HUDEP-2 (cell line): ENCODE measurements around the gene GPC6.

ENCODE experiments used
- DNase-seq, 76 experiments: peaks; one replicate each; lab custom pipeline; 2025; ENCODE audit not compliant: unreplicated experiment in 76 of 76; lab: John Stamatoyannopoulos, UW

GPC6 gene

DNA sequence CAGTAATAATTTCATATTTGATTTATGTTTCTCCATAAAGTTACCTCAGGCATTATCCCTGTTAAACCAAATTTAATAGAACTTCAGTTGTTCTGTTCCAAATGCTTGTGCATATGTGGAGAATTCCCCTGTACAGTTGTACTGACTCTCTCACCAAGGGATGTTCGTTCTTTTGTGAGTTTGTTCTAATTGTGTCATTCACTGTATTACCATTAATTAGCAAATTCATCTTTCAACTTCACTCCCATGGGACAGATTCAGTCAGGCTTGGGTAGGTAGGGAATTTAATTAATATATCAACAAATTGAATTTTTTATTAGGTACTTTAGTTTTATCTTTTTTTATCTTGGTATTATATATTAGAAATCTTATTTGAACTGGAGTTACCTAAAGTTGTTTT is 987.5 kb downstream of the GPC6 start:
- no peak for DNase-seq

DNA sequence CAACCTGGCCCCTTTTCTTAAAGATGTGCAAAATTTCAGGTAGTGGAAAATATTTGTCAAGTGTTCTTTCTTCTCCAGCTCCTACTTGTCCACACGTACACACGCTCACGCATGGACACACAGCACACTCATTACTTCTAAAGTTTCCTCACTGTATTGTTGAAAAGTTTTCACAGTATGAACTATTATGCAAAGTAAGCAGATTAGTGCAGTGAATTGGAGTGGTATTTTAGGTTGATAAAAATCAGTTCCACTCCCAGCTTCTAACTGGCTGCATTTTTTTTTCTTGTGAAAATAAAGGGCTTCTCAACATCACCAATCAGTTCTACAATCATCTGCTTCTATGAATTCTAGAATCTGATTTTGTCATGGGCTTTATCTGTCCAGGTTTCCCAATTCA is 988.4 kb downstream of the GPC6 start:
- DNase-seq = no peak

- no peak for DNase-seq
These were observed 989.9 kb downstream of the GPC6 start for GRCh38 chr13:94216476-94216875.

DNA sequence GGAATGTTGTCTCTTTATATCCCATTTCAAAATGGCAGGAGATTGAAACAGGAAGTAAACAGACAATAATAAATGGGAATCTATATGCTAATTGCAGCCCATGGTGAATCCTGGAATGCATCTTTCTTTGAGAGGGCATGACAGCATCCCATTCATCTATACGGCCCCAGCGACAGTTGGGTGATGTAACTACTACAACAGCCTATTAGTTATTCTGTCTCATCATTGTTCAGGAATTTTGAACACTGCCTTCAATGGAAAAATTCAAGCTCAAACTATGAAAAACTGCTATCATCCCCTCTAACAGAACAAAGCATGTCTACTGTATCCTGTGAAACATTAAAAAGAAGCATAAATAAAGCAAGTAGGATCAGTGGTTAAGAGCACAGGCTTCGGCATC is 990.8 kb downstream of the GPC6 start:
- DNase-seq = no peak

- DNase-seq = no peak
These were observed 991.9 kb downstream of the GPC6 start for GRCh38 chr13:94218537-94218936.

GRCh38 chr13:94218951-94219350 is 992.3 kb downstream of the GPC6 start:
- DNase-seq = no peak

- DNase-seq = peak in 1 of 76 experiments; percentile 3
These were observed 998.1 kb downstream of the GPC6 start for GRCh38 chr13:94224670-94225069.

DNA sequence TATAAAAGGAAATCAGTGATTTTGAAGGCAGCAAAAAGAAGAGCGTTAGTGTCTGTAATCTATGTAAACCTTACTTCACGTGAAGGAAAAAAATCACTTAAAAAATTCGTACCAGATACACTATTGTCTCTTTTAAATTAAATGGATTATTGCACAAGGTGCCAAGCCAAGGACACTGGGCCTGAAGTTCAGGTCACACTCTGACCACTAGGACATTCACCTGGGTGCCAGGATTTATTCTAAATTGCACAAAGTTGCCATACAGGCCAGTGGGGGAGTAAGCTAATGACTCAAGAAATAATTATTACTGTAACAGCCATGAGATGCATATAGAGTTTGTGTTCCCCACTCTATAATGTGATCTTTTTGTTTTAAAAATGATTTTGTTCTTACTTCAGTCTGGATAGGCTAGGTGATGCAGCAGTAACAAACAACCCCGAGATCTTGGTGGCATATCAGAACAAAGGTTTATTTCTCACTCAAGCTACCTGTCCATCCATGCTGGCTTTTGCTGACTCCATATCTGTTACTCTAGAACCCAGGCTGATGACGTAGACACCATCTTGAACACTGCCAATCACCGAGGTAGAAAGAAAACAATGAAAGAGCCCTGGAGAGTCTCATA is 1000.8 kb downstream of the GPC6 start:
- no peak for DNase-seq

GRCh38 chr13:94228763-94229162 is 1002.2 kb downstream of the GPC6 start:
- no peak for DNase-seq

DNA sequence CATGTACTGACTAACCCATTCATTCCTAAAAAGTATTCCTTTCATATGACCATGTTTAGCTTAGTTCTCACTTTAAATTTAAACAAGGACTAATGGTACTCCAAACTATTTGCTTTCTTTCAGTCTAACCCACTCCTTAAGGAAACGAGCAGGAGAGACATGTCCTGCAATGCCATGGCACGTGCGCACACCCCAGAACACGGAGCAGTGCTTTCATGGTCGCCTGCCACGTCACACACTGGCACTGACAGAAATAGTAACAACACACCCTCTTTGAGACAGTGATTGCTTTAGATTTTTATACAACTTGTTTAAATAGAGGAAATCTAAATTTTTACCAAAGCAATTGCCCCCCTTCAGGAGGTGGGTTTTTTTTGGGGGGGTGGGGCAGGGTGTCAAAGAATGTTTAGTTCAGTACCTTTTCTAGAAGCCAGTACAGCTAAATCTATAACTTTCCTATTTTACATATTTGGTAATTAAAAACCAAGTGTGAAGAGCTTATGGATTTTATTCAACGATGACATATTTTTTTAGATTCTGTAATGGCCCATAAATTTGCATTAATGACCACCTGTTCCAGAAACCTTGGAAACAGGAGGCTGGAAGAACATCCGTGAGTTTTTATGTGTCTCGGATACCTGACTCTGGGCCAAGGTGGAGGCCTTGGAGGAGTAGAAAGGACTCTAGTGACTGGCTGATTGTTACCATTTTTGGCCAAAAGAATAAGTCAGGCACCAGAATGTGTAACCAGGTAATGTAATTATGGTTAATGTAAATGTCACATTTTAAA is 1005.7 kb downstream of the GPC6 start:
- DNase-seq = no peak

DNA sequence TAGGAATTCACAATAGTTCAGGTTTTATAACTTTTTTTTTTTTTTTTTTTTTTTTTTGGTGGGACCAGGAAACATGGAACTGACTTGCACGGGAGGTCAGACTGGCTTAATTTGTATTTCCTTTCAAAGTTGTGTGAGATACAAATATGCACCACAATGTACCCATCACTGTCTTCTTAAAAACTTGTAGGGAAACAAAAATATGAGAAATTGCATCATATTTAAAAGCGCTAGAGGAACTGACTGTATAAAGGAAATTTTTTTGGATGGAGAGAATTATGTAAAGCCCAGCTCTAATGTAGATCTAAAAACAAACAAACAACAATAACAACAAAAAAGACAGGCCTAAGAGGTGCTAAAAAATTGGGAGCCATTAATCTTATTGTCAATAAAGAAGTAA is 1006.3 kb downstream of the GPC6 start:
- DNase-seq = no peak

GRCh38 chr13:94233401-94233800 is 1006.8 kb downstream of the GPC6 start:
- peak in 1 of 76 experiments; percentile 0 for DNase-seq

GRCh38 chr13:94233837-94234236 is 1007.2 kb downstream of the GPC6 start:
- DNase-seq = no peak

DNA sequence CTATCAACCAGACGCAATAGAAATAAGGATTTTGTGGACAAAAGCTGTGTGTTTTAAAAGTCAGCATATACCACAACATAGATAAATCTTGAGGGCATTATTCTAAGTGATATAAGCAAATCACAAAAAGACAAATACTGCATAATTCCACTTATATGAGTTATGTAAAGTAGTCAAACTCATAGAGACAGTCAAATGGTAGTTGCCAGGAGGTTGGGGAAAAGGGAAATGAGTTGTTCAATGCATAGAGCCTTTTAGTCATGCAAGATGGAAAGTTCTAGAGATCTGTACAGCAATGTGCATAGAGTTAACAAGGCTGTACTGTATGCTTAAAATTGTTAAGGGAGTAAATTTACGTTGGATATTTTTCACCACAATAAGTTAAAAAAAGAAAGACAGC is 1008.1 kb downstream of the GPC6 start:
- DNase-seq = no peak

DNA sequence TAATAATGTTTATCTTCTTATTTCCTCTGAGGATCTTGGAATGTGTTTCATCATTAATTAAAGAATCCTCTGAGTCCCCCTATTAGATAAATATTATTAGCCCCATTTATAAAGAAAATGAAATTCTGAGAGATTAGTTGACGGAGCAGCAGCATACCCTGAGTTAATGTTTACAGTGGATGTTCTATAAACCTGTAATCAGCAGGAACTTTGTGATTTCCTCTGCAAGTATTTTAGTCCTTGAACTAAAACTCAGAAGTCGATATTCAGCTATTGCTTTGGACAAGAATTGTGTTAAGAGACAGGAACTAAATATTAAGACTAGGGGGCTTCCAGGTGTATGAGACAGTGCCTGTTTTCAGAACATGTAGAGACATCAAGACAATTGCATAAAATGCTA is 1009.5 kb downstream of the GPC6 start:
- no peak for DNase-seq

DNA sequence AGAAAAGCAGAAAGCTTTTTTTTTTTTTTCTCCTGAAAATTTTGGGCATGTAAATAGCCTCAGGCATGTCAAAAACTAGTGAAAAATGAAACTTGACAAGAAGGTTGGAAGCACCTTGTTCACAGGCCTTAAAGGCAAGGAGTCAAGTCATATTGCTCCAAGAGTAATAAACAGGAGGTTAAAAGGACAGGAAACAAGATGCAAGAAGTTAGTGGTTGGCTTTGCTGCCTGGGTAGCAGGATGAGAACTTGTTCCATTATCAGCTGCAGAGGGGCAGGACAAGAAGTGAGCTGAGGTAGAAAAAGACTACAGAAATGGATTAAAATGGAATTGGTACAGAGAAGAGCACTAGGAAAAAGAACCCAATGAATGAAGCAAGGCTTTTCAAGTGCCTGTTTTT is 1010.3 kb downstream of the GPC6 start:
- no peak for DNase-seq

DNA sequence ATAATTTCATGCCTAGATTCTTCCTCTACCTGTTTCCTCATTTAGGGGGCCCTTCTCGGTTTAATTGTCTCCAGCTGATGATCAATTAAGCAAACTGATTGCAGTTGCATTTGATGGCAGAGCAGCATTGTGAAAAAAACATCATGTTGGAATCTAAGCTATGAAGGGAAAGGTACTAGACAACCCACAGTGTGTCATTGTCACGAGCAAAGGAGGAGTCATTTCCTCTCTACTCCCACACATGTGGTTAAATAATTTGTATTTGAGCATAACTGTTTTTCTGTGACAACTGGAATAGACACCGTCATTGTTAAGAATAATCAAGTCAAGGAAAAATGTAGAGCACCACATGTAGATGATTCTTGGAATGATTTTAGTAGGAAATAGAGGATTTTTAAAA is 1012.5 kb downstream of the GPC6 start:
- no peak for DNase-seq

GRCh38 chr13:94242554-94242953 is 1015.9 kb downstream of the GPC6 start:
- no peak for DNase-seq

- no peak for DNase-seq
These were observed 1016.9 kb downstream of the GPC6 start for GRCh38 chr13:94243551-94243950.

DNA sequence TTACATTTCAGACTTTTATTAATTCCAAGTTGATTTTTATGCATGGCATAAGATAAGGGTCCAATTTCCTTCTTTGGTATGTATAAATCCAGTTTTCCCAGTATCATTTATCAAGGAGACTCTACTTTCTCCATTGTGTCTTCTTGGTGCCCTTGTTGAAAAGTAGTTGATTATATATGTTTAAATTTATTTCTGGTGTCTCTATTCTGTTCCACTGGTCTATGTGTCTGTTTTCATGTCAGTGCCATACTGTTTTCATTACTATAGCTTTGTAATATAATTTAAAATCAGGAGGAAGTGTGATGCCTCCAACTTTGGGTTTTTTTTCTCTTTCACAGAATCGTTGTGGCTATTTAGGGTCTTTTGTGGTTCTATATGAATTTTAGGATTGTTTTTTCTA is 1019.9 kb downstream of the GPC6 start:
- no peak for DNase-seq

DNA sequence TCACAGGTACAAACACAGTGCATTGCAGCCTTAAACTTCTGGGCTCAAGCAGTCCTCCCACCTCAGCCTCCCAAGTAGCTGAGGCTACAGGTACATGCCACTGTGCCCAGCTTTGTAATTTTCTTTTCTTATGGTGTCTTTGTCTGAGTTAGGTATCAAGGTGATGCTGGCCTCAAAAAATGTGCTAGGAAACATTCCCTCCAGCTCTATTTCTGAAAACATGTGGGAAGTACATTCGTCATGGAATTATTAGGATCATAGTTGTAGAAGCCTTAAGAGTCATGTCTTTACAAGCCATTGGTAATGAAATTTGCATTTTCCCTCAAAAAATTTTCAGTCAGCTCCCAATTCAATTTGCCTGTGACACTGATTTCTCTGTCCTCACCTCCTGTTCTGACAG is 1021.3 kb downstream of the GPC6 start:
- DNase-seq = no peak

GRCh38 chr13:94248454-94249228 is 1022.0 kb downstream of the GPC6 start:
- no peak for DNase-seq
